ENCODE data around the gene SYNE1. TPM values are rescaled to one million over a fixed set of nuclear protein-coding genes. Genes with fewer than 3 reads are reported as not detected.

SYNE1 gene
- total RNA-seq, 1 donor from 2014 or later: 137 TPM

DNA sequence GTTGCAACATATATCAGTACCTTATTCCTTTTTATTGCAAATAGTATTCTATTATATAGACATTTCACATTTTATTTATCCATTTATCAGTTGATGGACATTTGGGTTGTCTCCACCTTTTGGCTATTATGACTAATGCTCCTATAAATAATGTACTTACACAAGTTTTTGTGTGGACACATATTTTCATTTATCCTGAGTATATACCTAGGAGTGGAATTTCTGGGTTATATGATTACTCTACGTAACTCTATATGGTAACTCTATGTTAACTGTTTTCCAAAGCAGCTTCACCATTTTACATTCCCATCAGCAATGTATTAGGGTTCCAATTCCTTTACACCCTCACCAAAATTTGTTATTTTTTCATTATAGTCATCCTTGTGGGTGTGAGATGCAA lies 424.7 kb downstream of the SYNE1 start:
- no peak for DNase-seq (ENCODE audit: low spot score in 2 of 2)
- no peak for FAIRE-seq

DNA sequence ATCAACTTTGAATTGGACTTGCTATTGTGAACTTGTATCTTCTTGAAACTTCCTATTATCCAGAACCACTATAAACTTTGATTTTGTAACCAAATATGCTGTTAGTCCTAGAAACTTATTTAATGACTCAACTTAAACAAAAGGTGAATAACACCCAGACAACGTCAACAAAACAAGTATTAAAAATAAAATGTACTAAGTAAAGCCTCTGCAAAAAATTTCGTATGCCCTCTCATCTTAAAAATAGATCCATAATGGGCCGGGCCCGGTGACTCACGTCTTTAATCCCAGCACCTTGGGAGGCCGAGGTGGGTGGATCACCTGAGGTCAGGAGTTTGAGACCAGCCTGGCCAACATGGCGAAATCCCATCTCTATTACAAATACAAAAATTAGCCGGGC lies 428.0 kb downstream of the SYNE1 start:
- FAIRE-seq (no peak), DNase-seq (ENCODE audit: low spot score in 2 of 2) (no peak)

DNA sequence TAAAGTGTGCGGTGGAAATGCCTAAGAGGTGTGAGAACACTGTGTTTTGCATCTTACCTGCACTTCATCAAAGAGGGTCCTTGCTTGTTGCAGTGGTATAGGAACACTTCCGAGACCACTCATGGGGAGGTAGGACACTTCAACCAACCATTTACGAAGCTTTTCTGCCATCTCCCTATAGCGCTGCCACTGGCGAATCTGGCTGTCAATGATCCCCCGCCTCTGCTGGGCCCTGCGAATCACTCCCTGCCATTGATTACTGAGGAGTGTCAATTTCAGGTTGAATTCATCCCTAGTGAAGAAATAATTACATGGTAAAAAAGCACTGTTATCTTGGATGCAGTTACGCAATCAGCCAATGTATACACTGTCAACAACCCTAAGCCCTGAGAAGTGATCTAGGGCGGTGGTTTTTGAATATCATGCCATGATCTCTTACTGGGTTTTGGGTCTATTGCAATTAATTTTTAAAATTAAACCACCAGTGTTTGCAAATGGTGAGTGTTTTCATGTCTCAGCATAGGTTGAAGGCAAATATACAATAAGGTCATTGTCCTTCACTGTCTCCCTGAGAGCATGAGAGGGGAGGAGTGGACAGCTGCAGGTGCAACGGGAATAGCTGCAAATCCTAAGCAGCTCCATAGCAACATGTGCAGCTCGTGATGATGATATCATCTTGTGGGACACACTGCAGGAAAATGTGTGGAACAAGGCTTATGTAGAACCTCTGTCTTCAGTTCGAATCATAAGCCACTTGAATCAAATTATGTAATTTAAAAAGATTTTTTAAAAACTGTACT lies 429.0 kb downstream of the SYNE1 start:
- DNase-seq (ENCODE audit: low spot score in 2 of 2) (no peak), FAIRE-seq (no peak)

DNA sequence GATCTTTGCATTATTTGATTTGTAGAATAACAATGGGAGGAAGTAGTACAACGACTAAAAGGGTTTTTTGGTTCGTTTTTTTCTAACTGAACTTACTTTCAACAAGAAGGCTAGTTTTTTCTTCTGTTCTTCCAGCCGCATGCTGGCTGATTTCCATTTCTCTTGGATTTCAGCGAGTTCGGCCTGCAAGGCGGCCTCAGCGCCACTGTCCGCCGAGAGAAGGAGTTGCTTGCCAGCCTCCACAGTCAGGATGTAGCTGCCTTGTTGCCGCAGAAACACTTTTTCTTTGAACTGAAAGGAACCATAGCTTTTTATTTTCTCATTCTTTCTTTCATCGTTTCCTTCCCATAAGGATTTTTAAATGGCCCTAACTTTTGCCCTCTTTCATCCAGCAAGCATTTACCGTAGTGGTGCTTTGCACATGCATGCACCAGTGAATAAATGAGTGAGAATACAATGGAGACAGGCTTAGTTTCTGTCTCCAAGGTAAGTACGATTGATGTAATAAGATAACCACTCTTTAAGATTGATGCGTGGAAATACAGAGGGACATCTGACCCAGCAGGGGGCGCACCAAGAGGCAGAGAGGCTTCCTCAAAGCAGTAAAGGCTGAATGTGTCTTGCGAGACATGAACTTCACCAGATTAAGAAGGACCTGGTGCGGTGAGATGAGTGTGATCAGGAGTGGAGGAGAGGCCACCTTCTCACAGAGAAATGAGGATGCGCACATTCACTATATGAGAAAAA lies 430.9 kb downstream of the SYNE1 start:
- DNase-seq (ENCODE audit: low spot score in 2 of 2): no peak
- no peak for FAIRE-seq

DNA sequence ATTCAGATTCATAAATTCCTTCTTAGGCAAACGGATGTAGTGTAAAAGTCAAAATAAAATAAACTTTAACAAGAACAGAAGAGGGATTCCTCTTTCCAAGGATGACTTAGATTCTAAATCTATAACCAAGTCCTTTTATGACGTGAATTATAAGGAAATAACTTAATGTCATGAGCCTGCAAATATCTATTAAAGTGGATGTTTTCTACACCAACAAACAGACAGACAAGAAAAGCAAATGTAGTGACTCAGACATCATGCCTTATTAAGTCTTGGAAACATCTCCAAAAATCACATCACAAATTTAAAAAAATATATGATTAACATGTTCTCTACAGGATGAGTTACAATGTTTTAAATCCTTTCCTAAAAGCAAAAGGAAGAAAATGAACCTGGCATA lies 432.6 kb downstream of the SYNE1 start:
- FAIRE-seq (no peak), DNase-seq (ENCODE audit: low spot score in 2 of 2) (no peak)

DNA sequence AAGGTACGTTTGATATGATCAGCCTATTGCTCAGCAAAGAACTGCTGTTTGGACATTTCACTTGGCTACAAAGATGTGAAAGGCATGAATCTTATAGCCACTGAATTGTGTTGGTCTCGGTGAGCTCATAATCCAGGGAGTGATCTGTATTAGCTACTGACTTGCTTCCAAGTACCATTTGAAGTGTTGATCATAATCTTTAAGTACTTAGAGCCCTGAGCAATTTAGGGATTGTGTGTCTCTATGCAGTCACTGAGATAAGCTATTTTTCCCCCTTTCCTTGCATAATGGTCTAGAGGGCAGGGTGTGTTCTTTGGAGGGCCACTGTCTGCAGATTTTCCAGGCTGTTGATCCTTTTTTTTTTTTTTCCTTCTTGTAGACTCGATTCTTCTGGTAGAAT lies 436.0 kb downstream of the SYNE1 start:
- FAIRE-seq (no peak), DNase-seq (ENCODE audit: low spot score in 2 of 2) (no peak)

DNA sequence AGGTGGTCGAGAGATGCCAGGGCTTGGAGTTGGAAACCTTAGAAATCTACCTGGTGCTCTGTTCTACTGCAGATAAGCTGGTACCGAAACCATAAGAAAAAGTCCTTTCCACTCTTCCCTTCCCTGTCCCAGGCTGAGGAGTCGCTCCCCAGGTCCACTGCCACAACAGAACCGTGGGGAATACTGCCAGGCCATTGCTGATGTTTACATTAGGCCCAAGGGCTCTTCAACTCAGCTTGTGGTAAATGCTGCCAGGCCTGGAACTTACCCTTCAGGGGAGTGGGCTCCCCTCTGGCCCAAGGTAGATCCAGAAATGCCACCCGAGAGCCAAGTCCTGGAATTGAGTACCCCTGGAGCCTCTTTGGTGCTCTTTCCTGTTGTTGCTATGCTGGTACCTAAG lies 441.3 kb downstream of the SYNE1 start:
- no peak for DNase-seq (ENCODE audit: low spot score in 2 of 2)
- no peak for FAIRE-seq

DNA sequence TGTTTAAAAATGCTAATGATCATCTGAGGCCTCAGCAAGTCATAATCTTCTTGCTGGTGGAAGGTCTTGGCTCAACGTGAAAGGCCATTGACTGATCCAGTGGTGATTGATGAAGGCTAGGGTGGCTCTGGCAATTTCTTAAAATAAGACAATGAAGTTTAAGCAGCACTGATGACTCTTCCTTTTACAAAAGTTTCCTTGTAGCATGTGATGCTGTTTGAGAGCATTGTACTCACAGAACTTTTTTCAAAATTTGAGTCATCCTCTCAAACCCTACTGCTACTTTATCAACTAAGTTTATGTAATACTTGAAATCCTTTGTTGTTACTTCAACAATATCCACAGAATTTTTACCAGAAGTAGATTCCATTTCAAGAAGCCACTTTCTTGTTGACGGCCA lies 447.4 kb downstream of the SYNE1 start:
- FAIRE-seq (no peak), DNase-seq (ENCODE audit: low spot score in 2 of 2) (no peak)

DNA sequence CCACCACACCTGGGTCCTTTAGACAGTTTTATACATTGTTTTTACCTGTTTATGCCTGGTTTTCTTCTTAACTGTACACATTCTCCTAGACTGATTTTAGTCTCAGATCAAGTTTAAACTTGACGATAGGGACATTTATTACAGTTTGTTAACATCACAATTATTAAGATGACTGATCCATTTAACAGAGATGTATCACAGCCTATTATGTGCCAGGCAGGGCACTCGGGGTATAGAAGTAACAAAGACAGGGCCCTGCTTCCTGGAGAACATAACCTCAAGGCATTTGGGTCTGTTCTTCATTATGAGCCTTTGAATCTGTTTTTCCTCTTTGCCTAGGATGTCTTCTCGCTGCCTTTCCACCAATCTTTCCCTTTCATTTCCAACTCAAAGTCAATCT lies 449.2 kb downstream of the SYNE1 start:
- no peak for DNase-seq (ENCODE audit: low spot score in 2 of 2)
- no peak for FAIRE-seq

DNA sequence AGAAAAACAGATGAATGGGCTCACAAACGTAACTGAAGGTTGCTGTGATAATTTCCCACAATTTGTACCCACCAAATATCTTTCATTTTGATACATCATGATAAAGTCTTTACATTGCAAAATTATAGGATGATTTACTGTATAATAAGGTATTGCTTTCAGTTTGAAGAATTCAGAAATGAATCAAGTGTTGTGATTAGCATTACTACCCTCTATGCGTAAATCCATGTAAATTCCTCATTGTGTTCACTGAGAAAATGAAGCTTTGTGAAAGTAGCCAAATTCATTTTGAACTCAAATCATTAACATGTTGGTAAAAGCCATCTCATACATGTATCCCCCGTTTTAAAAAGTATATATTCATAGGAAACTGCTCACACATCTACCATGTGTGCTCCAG lies 450.3 kb downstream of the SYNE1 start:
- FAIRE-seq (no peak), DNase-seq (ENCODE audit: low spot score in 2 of 2) (no peak)

DNA sequence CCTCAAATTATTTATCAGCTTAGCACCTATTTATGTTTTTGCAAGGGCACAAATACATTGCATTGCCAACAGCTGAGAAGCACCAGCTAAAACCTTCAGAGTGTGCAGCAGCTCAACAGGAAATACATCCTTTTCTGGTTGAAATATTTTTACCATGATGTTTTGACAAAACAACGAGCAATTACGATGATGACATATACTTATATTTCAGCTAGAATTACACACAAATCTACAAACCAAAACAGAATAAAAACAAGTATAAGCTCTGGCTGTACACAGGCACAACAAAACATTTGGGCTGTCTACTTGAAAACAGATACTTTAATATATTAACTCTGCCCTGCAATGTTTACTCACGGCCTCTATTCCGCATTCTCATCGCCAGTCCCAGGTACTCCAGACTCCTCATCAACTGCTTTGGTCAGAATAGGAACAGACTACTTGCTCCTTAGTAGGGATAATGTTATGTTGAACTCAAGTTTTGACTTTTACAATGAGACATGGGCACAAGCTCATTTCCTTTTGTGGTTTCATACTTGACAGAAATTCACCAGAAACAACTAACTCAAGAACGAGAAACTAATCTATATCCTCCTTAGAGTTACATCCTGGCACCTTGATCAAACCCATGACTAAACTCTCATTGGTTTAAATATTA lies 452.1 kb downstream of the SYNE1 start:
- DNase-seq (ENCODE audit: low spot score in 2 of 2) (no peak), FAIRE-seq (no peak)

DNA sequence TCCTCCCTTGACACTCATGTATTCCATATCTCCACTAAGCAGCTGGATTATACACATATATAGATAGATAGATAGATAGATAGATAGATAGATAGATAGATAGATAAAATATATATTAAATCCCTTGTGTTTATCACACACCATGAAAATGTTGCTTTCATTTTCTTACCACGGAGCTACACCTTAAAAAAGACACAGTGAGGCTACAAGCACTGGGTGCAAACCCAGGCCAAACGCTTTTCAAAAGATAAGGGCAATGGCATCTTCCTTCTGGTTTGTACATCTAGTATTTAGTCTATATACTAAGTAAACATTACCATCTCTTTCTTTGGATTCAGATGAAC lies 452.6 kb downstream of the SYNE1 start:
- FAIRE-seq: no peak
- no peak for DNase-seq (ENCODE audit: low spot score in 2 of 2)

DNA sequence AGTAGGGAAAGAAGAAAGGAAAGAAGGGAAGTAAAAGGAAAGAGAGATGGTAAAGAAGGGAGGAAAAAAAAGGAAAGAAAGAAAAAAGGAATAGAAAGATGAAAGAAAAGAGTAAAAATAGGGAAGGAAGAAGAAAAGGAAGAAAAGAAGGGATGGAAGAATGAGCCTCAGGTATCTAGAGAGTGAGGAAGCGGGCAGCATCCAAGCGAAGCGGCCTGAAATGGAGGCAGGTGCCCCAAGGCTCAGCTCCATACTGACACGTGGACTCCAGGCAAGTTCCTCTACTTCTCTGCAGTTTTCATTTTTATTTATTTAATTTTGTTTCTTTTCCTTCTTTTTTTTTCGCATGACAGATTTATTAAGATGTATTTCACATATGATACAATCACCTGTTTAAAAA lies 456.6 kb downstream of the SYNE1 start:
- no peak for FAIRE-seq
- no peak for DNase-seq (ENCODE audit: low spot score in 2 of 2)

DNA sequence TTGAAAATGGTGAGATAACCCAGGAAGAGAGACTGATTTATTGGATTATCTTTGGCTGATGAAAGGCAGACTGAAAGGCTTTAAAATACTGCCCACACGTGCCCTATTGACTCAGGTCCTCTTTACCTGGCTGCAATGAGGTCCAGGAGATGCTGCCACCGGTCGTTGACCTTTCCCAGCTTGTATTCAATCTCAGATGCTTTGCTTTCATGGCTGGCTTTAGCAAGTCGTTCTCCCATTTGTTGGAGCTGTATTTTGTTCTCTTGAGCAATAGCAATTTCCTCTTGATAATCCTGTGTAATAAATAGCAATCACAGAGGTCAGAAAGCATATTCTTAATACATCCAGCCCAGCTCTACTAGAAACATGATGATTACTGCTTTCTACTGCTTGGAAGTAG lies 460.9 kb downstream of the SYNE1 start:
- DNase-seq (ENCODE audit: low spot score in 2 of 2): no peak
- no peak for FAIRE-seq

DNA sequence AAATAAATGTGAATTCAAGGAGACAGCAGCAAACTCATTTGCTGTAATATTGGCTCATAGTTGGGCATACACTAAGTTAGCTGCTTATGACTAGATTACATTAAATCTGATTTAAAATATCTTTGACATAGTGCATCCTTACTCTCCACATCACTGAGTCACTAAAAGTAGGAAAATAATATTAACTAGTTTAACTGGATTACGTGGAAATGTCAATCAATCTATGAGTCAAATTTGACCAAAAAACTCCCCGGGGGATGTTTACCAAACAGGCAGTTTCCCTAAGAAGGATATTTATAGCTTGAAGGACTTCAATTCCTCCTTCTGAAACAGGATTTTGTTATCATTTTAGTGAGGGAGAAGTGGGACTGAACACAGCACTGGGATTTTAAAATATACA lies 463.2 kb downstream of the SYNE1 start:
- FAIRE-seq: no peak
- no peak for DNase-seq (ENCODE audit: low spot score in 2 of 2)

DNA sequence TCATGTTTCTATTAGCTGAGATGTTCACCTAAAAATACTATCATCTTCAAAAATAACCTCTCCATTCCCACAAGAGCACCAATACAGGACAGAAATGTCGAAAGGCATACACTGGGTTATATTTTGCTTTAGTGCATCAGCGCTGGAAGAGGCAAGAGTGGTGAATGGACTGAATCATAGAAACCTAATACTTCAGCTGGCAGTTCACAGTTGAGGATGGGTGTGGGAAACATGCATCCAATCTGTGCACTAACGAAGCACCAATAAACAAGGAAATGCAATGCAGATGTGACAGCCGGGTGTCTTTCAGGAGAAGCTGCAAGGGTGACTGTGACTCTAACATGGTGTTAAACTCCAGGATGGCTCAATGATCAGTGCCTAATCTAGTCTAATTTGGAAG lies 463.8 kb downstream of the SYNE1 start:
- DNase-seq (ENCODE audit: low spot score in 2 of 2) (no peak), FAIRE-seq (no peak)

DNA sequence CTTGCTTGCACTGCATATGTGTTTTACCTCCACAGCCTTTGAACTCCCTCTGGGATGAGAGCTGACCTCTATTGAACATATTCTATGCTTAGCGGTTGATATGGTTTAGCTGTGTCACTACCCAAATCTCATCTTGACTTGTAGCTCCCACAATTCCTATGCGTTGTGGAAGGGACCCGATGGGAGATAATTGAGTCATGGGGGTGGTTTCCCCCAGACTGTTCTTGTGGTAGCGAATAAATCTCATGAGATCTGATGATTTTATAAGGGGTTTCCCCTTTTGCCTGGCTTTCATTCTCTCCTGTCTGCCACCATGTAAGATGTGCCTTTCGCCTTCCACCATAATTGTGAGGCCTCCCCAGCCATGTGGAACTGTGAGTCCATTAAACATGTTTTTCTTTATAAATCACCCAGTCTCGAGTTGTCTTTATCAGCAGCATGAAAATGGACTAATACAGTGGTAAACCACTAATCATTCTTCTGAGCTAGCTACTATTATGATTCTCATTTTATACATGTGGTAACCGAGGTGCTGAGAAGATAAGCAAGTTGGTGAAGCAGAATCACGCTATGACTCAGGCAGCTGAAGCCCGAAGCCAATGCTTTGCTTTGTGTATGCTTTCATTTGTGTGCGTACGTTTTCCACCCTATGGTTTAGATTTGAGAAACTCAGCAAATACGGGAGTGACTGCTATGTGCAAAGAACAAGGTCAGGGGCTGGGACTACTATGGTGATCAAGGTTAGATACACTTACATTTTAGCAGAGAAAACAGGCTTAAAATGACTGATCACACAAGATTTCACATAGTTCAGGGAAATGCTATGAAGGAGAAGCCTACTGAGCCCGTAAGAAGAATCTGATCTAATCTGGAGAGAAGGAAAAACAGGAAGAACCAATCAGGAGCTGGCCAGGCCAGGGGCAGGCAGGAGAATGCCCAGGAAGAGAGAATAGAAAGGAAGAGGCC lies 466.2 kb downstream of the SYNE1 start:
- DNase-seq (ENCODE audit: low spot score in 2 of 2): no peak
- no peak for FAIRE-seq

DNA sequence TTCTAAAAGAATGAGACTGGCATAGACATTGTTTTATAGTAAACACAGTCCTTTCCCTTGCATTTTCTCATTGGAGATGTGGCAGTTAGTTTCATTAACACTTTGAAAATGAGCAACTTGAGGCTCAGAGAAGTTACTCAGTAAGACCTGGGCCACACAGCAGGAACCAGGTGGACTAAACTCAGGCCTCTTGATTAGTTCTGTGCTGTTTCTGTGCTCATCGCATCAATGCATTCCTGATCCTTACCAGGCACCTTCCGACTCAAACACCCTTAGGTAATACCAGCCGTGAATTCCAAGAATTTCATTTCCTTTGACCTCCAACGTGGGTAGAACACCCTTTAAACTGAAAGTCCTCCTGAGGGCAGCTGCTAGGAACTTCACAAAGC lies 466.9 kb downstream of the SYNE1 start:
- no peak for DNase-seq (ENCODE audit: low spot score in 2 of 2)

DNA sequence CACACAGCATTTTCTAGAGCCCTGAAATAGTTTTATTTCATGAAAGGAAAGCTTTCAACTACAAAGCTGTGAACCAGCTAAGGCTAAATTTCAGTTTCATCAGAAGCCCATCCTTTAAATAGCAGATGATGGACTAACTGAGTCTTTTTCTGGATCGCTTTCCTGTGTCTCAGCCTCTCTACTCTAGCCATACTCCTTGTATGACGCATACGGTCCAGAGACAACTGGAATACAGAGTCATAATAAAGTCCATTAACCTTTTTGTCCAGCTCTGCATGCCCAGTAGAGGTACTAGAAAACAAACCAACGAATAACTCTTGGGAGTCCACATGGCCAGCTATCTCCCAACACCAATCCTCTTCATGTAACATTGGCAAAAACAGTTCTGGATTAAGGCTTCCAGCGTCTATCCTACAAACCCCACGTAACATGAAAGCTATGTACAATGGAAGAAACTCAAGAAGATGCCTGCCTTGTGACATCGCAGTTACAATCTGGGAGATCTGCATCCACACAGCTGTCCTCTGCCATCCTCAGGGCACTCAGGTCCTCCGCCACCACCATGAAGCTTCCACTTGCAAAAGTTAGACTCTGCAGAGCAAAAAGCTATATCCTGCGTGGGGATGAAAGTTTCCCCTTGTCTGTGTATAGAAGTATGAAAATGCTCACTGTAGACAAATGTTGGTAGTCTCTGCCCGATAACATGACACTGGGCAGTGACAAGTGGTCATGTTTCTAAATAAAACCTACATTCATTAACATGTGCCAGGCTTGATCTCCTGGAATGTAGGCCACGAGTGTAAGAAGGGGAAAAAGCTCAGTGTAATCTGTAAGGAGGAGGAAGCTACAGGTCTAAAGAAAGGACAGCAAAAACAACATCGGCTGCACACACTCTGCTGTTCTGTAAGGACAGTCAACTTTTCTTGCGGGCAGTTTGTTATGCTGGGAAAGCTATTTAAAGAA lies 469.2 kb downstream of the SYNE1 start:
- FAIRE-seq: no peak
- no peak for DNase-seq (ENCODE audit: low spot score in 2 of 2)

More for the DNA sequence above, 466.9 kb downstream of the SYNE1 start:
- FAIRE-seq: no peak

Data from frontal cortex (tissue), 4 donors.